ENCODE results near the gene FCAMR. TPM values are rescaled to one million over a fixed set of nuclear protein-coding genes. Genes with fewer than 3 reads are reported as not detected.

Gene FCAMR
- total RNA-seq, 1 experiment from 2014 or later = not detected

Other genes with a start within 250 kb of the FCAMR start
- gene IL19, start 199.7 kb downstream of the FCAMR start, total RNA-seq (2014; rRNA removed; shearing (Covaris generic)) = 0.26 TPM in 1 of 2 replicates, not detected in the other
- gene IL10, start 198.0 kb downstream of the FCAMR start, total RNA-seq (2014; rRNA removed; shearing (Covaris generic)) = not detected in 2 replicates
- gene IL20, start 104.8 kb downstream of the FCAMR start, total RNA-seq (2014; rRNA removed; shearing (Covaris generic)) = not detected in 2 replicates
- 0.37 TPM in 1 of 2 replicates, not detected in the other for gene IL24, start 73.0 kb downstream of the FCAMR start, total RNA-seq (2014; rRNA removed; shearing (Covaris generic))
- gene FCMR, start 48.5 kb downstream of the FCAMR start, total RNA-seq (2014; rRNA removed; shearing (Covaris generic)) = 1.7 and 2.8 TPM in 2 replicates
- not detected in 2 replicates for gene PIGR, start 24.0 kb downstream of the FCAMR start, total RNA-seq (2014; rRNA removed; shearing (Covaris generic))
- gene C1orf116, start 62.3 kb upstream of the FCAMR start, total RNA-seq (2014; rRNA removed; shearing (Covaris generic)) = 0.13 and 0.50 TPM in 2 replicates
- gene YOD1, start 80.7 kb upstream of the FCAMR start, total RNA-seq (2014; rRNA removed; shearing (Covaris generic)) = 9.2 and 9.4 TPM in 2 replicates
- 24.0 and 24.9 TPM in 2 replicates for gene PFKFB2, start 82.8 kb upstream of the FCAMR start, total RNA-seq (2014; rRNA removed; shearing (Covaris generic))
- gene C4BPB, start 118.4 kb upstream of the FCAMR start, total RNA-seq (2014; rRNA removed; shearing (Covaris generic)) = not detected in 2 replicates
- not detected in 2 replicates for gene C4BPA, start 133.8 kb upstream of the FCAMR start, total RNA-seq (2014; rRNA removed; shearing (Covaris generic))